ENCODE data around the gene MESD. TPM values are rescaled to one million over a fixed set of nuclear protein-coding genes. Genes with fewer than 3 reads are reported as not detected.
A peak's percentile ranks its signal among the peaks of the same experiment; 100 is the strongest.

MESD gene
- total and polyA plus RNA-seq, 12 donors: 13.2 to 56.1 (median 25.6) TPM

- WGBS, 4 donors: 0 to 1% (median 0%) methylated on average over 2 to 66 of the region's 66 CpGs
- DNase-seq: peak; percentile 87 to 93 (median 89)
- peak within 1 kb of the TSS; percentile 32 to 98 (median 63) for H3K4me3 ChIP-seq
- intact Hi-C loops (cut with DNase I): loop anchor here in 1 of 2 donors (10.0 kb wide), 1 partner anchor 104 kb away; no protein-coding TSS in a partner anchor
- H3K9me3 ChIP-seq (replicated peaks in 1 of 3): no peaks in the 10 kb centered on the region
- peaks cover 4 to 46% of the 10 kb centered on the region in 2 donors for H3K4me1 ChIP-seq (replicated peaks in 1 of 2)
- peak within 1 kb of the TSS; percentile 92 to 99 (median 97) for H3K27ac ChIP-seq
- H3K27me3 ChIP-seq: no peaks in the 10 kb centered on the region
- peak; percentile 74 to 83 for TF ChIP-seq POLR2A (IDR thresholded peaks at IDR 0.05)
- TF ChIP-seq, protein P1, sequence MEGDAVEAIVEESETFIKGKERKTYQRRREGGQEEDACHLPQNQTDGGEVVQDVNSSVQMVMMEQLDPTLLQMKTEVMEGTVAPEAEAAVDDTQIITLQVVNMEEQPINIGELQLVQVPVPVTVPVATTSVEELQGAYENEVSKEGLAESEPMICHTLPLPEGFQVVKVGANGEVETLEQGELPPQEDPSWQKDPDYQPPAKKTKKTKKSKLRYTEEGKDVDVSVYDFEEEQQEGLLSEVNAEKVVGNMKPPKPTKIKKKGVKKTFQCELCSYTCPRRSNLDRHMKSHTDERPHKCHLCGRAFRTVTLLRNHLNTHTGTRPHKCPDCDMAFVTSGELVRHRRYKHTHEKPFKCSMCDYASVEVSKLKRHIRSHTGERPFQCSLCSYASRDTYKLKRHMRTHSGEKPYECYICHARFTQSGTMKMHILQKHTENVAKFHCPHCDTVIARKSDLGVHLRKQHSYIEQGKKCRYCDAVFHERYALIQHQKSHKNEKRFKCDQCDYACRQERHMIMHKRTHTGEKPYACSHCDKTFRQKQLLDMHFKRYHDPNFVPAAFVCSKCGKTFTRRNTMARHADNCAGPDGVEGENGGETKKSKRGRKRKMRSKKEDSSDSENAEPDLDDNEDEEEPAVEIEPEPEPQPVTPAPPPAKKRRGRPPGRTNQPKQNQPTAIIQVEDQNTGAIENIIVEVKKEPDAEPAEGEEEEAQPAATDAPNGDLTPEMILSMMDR (IDR thresholded peaks at IDR 0.05): no peak
- H3K36me3 ChIP-seq (replicated peaks in 1 of 2): peaks cover 0 to 9% of the 10 kb centered on the region in 2 donors
Measured at GRCh38 chr15:81000624-81001151, 11.1 kb upstream of the MESD start, which contains the start of gene TLNRD1. Gene TLNRD1 (plus strand): TSS chr15:81000923. CDS start chr15:81002272, 1,349 bp downstream.

DNA sequence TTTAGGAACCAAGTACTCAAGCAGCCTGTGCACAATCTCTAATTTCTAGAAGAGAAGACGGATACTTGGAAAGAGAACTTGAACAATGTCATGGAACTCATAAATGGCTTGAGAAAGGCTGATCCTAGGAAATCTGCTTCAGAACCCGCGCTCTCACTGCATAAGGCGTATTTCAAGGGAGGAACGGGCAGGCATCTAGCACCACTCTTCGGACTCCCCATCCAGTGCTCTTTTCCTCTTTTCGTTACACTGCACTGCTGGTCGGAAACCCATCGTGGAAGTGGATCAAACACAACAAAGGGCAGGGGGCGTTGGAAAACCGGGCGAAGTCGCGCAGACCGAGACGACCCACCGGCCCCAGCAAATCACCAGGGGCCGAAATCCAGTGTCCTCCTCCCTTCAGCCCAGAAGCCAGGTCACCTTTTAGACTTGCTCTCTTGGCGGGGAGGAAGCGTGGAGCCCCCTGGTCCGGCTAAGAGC lies 10.6 kb upstream of the MESD start:
- Histone ChIP-seq H3K27ac (peak overlapping the region; percentile 32 to 99 (median 93)), H3K4me1 (replicated peaks in 1 of 2) (peaks cover 4 to 41% of the 10 kb centered on the region in 2 donors), H3K9me3 (replicated peaks in 1 of 3) (no peaks in the 10 kb centered on the region), H3K36me3 (replicated peaks in 1 of 2) (peaks cover 0 to 9% of the 10 kb centered on the region in 2 donors), H3K4me3 (peak overlapping the region; percentile 32 to 98 (median 63)), H3K27me3 (no peaks in the 10 kb centered on the region)
- intact Hi-C loops (cut with DNase I): loop anchor here in 1 of 2 donors (10.0 kb wide), 1 partner anchor 105 kb away; no protein-coding TSS in a partner anchor
- no peak for TF ChIP-seq POLR2A (IDR thresholded peaks at IDR 0.05)
- TF ChIP-seq, protein P1 (IDR thresholded peaks at IDR 0.05): no peak
- DNase-seq: peak in 1 of 7 donors; percentile 14
- WGBS, 4 donors: 11 to 12% (median 11%) methylated on average over 16 to 21 of the region's 21 CpGs

DNA sequence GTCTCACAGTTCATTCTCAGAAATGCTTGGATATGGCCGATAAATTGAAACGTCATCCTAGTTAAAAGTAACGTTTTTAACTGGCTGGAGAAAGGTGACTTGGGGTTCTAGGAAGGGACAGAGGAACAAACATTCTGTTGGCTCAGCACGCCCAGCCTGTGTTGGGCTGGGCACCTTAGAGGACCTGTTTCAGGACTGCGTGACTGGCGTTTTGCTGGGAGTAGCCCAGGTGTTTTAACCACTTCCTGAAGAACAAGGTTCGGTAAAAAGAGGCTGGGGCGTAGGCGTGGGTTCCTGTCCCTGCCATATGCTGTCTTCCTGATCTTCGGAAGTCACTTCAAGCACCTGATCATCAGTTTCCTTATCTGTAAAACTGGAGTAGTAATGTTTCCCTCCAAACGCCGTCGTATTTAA lies 10.0 kb upstream of the MESD start:
- WGBS, 4 donors: 66 to 73% (median 70%) methylated on average over 13 of the region's 13 CpGs
- Histone ChIP-seq H3K27me3 (no peaks in the 10 kb centered on the region), H3K4me3 (peak overlapping the region in 1 of 4 donors; percentile 98), H3K4me1 (replicated peaks in 1 of 2) (peaks cover 4 to 35% of the 10 kb centered on the region in 2 donors), H3K27ac (peak overlapping the region in 2 of 5 donors; percentile 99), H3K36me3 (replicated peaks in 1 of 2) (peaks cover 0 to 9% of the 10 kb centered on the region in 2 donors), H3K9me3 (replicated peaks in 1 of 3) (no peaks in the 10 kb centered on the region)
- intact Hi-C loops (cut with DNase I): loop anchor here (10.0 kb wide), 2 partner anchors 105 to 315 kb away; no protein-coding TSS in a partner anchor
- TF ChIP-seq POLR2A (IDR thresholded peaks at IDR 0.05): no peak
- TF ChIP-seq, protein P1 (IDR thresholded peaks at IDR 0.05): no peak
- DNase-seq: no peak

DNA sequence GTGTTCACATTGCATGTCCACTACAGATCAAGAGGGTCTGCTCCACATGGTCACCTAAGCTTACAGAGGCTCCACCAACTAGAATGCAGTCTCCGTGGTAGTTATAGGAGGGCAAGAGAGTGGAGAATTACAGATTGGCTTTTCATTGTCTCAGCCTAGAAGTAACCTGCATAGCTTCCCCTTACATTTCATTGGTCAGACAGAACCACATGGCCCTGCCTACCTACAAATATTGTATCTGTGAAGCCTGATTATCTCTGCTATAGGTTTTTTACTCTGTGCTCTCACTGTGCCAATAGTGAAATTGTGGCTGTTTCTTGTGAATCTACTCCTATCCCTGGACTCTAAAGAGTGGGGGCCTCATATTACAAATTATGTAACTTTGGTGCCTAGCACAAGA lies 8.6 kb upstream of the MESD start:
- Histone ChIP-seq H3K4me3 (no peak overlapping the region), H3K9me3 (replicated peaks in 1 of 3) (no peaks in the 10 kb centered on the region), H3K36me3 (replicated peaks in 1 of 2) (peaks cover 0 to 7% of the 10 kb centered on the region in 2 donors), H3K27me3 (no peaks in the 10 kb centered on the region), H3K4me1 (replicated peaks in 1 of 2) (peaks cover 0 to 22% of the 10 kb centered on the region in 2 donors), H3K27ac (peak overlapping the region in 1 of 5 donors; percentile 41)
- intact Hi-C loops (cut with DNase I): loop anchor here (10.0 kb wide), 2 partner anchors 107 to 317 kb away; no protein-coding TSS in a partner anchor
- no peak for DNase-seq
- 83 to 100% (median 87%) methylated on average over 1 of the region's 1 CpG for WGBS, 4 donors
- TF ChIP-seq POLR2A (IDR thresholded peaks at IDR 0.05): no peak
- TF ChIP-seq, protein P1 (IDR thresholded peaks at IDR 0.05): no peak
